Breast epithelium (tissue), 3 donors: ENCODE measurements around the gene ILDR1.

Experiments
- CTCF ChIP-seq, 3 donors: fragments of 450-650 bp; IDR thresholded peaks; one replicate each; pipeline ENCODE4 v1.5.1; 2016 to 2017; ENCODE audit warnings: antibody characterized with exemption in 3 of 3, mild to moderate bottlenecking in 3 of 3, moderate library complexity in 3 of 3
- POLR2AphosphoS5 ChIP-seq, 3 donors: sonication (generic); formaldehyde crosslinking; IDR thresholded peaks; one replicate each; pipeline ENCODE4 v1.6.1; 2017; ENCODE audit warnings: antibody characterized with exemption in 3 of 3

- no peak for TF ChIP-seq POLR2AphosphoS5 (IDR thresholded peaks at IDR 0.05)
- TF ChIP-seq CTCF (IDR thresholded peaks at IDR 0.05), result no peak
These were observed at the start of gene ILDR1 for GRCh38 chr3:122021811-122022401.
